Head of caudate nucleus (tissue), 42 donors: ENCODE results near the gene SPRED2.
A peak's percentile ranks its signal among the peaks of the same experiment; 100 is the strongest.

ENCODE experiments used
- DNase-seq, 42 donors: peaks; one replicate each; pipeline versions ENCODE4 v3.0.0 to v3.0.0-alpha.2; 2020 to 2021; ENCODE audit warnings: mixed read lengths in 7 of 42
- intact Hi-C: fragments of 100-400 bp; cut with DNase I; formaldehyde crosslinking; loops from one replicate; pipeline ENCODE4 v1.15.0; 2022

The SPRED2 gene

GRCh38 chr2:65393743-65394422 lies 38.5 kb downstream of the SPRED2 start:
- intact Hi-C loops: no loop called here
- no peak for DNase-seq

DNA sequence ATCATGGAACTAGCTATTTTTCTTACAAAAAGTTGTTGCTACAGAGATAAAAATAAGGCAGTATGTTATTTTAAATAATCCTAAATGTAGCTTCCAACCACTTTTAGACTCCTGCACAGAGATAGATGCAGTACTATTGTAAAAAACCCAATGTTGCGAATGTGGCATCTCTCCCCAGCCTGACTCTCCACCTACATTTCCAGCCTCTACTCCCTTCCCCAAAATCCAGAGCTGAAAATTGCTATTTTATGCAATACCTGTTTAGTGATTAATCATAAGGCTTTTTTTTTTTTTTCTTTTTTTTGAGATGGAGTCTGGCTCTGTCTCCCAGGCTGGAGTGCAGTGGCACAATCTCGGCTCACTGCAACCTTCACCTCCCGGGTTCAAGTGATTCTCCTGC lies 39.4 kb downstream of the SPRED2 start:
- no peak for DNase-seq
- intact Hi-C loops: no loop called here

DNA sequence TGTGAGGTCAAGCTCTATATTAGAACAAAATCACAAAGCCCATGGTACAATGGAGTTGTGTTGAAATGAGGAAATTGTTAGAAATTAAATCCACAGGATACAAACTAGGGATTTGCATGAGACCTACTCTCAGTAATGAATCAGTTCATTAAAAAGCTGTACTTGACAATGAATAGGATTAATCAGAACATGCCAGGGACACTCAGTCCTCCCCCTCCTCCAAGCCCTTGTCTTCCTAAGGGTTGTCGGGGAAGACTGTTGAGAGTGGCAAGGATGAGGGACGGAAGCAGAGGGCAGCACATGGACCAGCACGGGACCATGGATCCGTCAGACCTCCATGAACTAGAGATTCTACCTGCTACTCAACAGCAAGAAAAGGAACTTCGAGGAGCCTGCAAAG lies 39.8 kb downstream of the SPRED2 start:
- DNase-seq: peak in 30 of 42 donors; percentile 18 to 77 (median 33)
- intact Hi-C loops: no loop called here

DNA sequence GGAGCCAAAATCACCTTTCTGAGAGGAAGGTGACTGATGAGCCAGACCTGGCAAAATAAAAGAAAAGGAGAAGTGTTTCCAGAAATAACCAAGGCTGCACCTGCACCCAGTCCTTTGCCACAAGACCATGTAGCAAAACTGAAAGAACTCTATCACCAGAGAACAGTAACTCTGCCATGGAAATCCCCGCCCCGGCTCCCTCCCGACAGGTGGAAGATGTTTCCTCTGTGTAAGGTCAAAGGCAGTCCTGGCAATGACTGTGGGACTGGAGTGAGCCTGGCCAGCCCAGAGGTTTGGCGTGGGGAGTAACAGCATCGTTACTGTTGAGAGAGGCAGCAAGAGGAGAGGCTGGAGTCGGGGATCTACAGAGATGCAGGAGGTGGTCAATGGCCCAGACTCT lies 42.3 kb downstream of the SPRED2 start:
- DNase-seq: no peak
- intact Hi-C loops: no loop called here

GRCh38 chr2:65389476-65389875 lies 42.9 kb downstream of the SPRED2 start:
- no peak for DNase-seq
- intact Hi-C loops: no loop called here

GRCh38 chr2:65388596-65389390 lies 43.6 kb downstream of the SPRED2 start:
- intact Hi-C loops: no loop called here
- DNase-seq: peak in 2 of 42 donors; percentile 27 to 43

DNA sequence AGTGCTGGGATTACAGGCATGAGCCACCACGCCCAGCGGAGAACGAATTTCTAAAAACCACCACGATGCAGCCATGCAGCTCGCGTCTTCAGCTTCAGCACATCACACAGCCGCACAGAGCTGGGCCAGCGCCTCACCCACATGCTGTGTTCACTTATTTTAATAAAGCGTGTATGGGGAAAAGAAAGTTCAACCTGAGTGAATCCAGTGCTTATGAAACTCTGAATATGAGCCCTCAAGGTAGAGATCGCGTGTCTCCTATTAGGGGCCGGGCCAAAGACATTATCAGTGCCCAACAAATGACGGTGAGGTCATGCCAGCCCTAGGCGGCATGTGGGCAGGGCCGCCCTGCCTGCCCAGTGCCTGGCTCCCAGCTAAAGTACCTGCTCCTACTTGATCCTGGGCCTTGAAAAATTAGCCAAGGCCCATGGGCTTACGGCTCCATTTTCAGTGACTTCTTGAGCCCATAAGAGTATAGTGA lies 44.3 kb downstream of the SPRED2 start:
- no peak for DNase-seq
- intact Hi-C loops: no loop called here

DNA sequence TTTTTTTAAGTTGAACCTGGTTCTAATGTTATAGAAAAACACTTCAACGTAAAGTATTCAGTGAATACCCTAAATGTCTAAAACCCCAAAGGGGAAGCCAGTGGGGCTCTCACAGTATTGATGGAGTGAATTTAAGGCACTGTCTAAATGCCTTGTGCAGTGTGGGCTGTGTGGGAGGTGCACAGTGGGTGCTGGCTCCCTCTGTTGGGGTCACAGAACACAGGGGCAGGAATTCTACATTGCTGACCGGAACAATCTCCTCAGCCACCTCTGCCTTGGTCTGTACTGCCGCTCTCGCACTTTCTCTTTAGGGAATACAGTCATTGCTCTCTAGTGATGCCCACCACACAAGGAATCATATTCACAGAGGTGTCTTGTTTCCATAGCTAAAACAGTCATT lies 45.4 kb downstream of the SPRED2 start:
- no peak for DNase-seq
- intact Hi-C loops: no loop called here

- intact Hi-C loops: no loop called here
- no peak for DNase-seq
These were observed 46.1 kb downstream of the SPRED2 start for GRCh38 chr2:65386344-65386743.

GRCh38 chr2:65383541-65384488 lies 48.6 kb downstream of the SPRED2 start:
- intact Hi-C loops: no loop called here

DNA sequence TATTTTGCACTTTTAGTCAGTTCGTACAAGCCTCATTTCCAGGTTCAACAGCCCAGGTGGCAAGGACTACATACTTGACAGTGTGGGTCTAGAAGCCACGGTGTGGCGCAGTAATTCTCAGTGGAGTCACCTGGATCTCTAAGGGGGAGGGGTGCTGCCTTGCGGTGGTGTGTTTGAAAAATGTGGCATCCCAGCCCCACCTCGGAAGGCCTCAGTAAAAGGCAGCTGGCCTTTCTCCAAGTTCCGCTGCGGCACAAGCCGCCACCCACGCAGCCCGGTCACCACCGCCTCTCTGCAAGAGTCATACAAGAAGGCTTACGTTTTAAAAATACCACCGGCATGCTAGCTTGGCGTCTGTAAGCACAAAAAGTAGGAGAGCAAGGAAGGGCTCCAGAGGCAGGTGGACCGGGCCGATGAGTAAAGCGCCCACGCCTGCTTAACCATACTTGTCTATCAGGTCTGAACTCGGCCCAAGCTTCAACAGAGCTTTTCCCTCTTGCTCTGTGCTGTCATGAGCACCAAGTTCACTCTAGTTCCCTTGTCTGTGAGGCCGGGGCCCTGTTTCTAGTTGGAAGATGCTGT lies 49.5 kb downstream of the SPRED2 start:
- DNase-seq: peak in 36 of 42 donors; percentile 14 to 61 (median 42)
- intact Hi-C loops: no loop called here

More at GRCh38 chr2:65383541-65384488, 48.6 kb downstream of the SPRED2 start:
- peak in 1 of 42 donors; percentile 7 for DNase-seq

DNA sequence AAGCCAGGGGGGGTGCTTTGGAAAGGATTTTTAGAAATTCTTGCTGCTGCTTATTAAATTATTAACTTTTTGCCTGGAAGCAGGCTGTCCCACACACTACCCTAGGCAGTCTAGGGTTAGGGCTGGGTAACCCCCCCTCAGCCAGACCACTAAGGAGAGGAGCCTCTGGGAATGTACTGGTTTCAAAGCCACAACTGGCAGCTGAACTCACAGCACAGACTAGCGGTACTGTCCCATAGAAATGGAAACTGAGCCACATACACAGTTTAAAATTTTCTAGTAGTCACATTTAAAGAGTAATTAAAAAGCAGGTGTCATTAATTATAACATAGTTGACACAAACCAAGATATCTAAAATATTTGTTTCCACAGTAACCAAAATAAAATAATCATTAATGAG lies 50.1 kb downstream of the SPRED2 start:
- intact Hi-C loops: no loop called here
- no peak for DNase-seq

DNA sequence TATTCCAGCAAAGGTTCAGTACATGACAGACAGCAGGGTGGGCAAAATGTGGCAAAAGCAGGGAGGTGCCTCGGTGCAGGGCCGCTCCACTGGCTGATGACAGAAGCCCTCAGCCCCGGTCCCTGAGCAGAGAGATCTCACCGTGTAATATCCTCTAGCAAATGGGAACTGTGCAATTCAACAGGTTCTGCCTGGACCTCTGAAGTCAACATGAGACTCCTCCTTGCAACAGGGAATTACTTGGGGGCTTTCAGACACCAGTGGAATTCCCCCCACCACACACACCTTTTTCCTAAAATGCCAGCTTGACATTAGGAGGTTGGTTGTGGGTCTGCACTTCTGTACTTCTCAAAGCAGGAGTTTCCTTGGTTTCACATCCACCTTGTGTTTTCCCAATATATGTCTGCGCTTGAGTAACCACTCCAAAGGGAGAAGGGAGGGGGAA lies 50.8 kb downstream of the SPRED2 start:
- intact Hi-C loops: no loop called here
- no peak for DNase-seq

DNA sequence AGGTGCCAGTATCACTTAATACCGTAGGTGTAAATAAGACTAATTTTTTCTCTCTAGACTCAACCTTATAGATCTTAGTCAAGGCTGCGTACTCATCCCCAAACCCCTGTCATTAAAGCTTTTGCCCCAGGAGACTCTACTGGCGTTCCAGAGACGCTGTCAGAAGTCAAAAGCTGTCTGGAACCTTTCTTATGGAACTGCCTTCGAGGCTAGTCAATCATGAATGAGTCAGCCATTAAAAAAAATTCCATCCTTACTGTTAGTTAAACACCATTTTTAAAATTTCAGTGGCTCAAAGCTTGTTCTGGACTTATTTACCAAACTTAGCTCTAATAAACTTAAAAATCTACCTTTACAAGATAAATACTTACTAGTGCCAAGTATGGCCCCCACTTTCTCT lies 52.1 kb downstream of the SPRED2 start:
- no peak for DNase-seq
- intact Hi-C loops: no loop called here

GRCh38 chr2:65379721-65380171 lies 52.7 kb downstream of the SPRED2 start:
- intact Hi-C loops: no loop called here
- DNase-seq: no peak

GRCh38 chr2:65379223-65379622 lies 53.2 kb downstream of the SPRED2 start:
- no peak for DNase-seq
- intact Hi-C loops: no loop called here

DNA sequence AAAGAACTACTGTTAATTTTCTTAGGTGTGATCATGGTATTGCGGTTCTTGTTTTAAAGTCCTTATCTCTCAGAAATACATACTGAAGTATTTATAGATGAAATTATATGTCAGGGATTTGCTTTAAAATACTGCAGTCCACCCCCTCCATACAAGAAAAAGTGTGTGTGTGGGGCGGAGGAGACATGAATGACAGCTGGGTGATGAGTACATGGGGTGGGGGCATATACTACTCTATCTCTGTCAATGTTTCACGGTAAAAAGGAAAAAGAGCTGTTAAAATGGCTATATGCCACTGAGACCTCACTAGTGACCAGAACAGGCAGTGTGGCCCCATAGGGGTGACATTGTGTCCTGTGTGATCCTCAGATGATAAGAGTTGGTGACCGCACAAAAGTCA lies 54.1 kb downstream of the SPRED2 start:
- DNase-seq: peak in 9 of 42 donors; percentile 33 to 72 (median 43)
- intact Hi-C loops: no loop called here

DNA sequence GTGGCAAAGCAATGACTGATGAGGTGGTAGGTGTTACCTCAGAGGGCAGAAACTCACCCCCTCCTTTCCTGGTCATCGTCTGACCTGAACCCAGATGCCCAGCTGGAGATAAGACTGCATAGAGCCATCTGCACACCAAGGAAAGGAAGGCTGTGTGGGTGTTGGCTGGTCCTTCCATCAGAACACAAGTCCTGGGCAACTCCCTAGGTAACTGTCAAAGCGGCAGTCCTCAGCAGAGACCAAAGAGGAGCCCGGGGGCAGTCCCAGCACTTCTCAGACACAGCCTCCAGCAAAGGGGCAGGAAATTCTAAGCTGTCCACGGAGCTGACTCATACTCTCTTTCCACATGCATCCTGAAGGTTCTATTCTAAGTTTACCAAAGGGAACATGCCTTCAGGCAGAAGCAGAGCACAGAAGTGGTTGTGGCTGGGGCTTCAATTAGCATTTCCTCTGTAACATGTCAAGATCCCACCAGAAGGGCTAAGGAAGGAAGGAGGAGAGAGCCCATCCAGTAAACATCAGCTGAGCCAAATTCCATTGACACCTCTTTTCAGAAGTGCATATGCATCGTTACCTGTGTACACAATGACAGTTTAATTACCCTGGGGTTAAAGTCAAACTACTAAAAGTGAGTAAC lies 54.7 kb downstream of the SPRED2 start:
- DNase-seq: no peak
- intact Hi-C loops: no loop called here
